GM12864 (cell line): ENCODE measurements around the gene ACVR1B.
A peak's percentile ranks its signal among the peaks of the same experiment; 100 is the strongest.

Experiments
- DNase-seq: peaks from one replicate; pipeline ENCODE4 v3.0.0-alpha.2; 2011; ENCODE audit warnings: low read depth
- H3K4me3 ChIP-seq: 2 replicates; pipeline ENCODE4 v1.5.1; 2011; ENCODE audit warnings: mild to moderate bottlenecking, low read depth, low read length, control low read depth
- TF ChIP-seq, protein P1 (sequence below): IDR thresholded peaks from 2 replicates; pipeline ENCODE4 v1.5.1; 2011; ENCODE audit warnings: low read depth, mild to moderate bottlenecking, moderate library complexity, low read length, control low read depth, inconsistent platforms; ENCODE audit errors: missing control alignments

Gene ACVR1B

DNA sequence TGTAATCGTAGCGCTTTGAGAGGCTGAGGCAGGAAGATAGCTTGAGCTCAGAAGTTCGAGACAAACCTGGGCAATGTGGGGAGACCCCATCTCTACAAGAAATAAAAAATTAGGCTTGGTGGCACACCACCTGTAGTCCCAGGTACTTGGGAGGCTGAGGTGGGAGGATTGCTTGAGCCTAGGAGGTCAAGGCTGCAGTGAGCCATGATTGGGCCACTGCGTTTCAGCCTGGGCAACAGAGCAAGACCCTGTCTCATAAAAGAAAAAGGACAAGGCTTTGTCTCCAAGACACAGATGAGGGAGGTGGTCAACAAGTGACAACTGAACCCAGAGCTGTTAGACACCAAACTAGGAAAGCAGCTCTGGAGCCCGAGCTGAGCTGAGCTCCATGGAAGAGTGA, 40.7 kb downstream of the ACVR1B start:
- TF ChIP-seq, protein P1, sequence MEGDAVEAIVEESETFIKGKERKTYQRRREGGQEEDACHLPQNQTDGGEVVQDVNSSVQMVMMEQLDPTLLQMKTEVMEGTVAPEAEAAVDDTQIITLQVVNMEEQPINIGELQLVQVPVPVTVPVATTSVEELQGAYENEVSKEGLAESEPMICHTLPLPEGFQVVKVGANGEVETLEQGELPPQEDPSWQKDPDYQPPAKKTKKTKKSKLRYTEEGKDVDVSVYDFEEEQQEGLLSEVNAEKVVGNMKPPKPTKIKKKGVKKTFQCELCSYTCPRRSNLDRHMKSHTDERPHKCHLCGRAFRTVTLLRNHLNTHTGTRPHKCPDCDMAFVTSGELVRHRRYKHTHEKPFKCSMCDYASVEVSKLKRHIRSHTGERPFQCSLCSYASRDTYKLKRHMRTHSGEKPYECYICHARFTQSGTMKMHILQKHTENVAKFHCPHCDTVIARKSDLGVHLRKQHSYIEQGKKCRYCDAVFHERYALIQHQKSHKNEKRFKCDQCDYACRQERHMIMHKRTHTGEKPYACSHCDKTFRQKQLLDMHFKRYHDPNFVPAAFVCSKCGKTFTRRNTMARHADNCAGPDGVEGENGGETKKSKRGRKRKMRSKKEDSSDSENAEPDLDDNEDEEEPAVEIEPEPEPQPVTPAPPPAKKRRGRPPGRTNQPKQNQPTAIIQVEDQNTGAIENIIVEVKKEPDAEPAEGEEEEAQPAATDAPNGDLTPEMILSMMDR, result no peak
- no peak for DNase-seq
- H3K4me3 ChIP-seq, result no peak overlapping the region

DNA sequence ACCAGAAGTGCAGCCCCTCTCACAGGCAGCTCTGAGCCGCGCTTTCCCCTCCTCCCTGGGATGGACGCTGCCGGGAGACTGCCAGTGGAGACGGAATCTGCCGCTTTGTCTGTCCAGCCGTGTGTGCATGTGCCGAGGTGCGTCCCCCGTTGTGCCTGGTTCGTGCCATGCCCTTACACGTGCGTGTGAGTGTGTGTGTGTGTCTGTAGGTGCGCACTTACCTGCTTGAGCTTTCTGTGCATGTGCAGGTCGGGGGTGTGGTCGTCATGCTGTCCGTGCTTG, 43.0 kb downstream of the ACVR1B start:
- no peak for DNase-seq
- H3K4me3 ChIP-seq, result no peak overlapping the region
- TF ChIP-seq, protein P1, result no peak

DNA sequence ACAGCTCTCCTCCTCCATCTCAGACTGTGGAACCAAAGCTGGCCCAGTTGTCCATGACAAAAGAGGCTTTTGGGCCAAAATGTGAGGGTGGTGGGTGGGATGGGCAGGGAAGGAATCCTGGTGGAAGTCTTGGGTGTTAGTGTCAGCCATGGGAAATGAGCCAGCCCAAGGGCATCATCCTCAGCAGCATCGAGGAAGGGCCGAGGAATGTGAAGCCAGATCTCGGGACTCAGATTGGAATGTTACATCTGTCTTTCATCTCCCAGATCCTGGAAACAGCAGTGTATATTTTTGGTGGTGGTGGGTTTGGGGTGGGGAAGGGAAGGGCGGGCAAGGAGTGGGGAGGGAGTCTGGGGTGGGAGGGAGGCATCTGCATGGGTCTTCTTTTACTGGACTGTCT, 43.5 kb downstream of the ACVR1B start:
- H3K4me3 ChIP-seq, result no peak overlapping the region
- TF ChIP-seq, protein P1, result no peak
- DNase-seq, result no peak

DNA sequence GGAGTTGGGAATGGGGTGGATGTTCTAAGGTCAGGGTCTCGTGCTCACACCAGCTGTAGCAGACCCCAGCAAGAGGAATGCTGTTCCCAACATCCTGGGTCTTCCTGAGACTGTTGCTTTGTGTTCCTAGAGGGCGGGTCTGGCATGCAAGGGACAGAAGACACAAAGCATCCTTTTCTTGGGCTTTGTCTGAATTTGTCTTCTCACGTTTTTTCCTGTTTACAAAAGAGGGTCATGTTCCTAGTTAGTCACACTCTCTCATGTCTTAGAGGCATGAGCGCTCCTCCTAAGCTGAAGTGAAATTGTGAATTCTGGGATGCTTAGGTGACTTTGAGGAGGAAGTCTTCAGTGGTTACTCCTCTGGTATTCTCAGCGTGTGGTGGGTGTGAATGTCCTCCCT, 45.6 kb downstream of the ACVR1B start:
- no peak for DNase-seq
- TF ChIP-seq, protein P1, result no peak
- no peak overlapping the region for H3K4me3 ChIP-seq

DNA sequence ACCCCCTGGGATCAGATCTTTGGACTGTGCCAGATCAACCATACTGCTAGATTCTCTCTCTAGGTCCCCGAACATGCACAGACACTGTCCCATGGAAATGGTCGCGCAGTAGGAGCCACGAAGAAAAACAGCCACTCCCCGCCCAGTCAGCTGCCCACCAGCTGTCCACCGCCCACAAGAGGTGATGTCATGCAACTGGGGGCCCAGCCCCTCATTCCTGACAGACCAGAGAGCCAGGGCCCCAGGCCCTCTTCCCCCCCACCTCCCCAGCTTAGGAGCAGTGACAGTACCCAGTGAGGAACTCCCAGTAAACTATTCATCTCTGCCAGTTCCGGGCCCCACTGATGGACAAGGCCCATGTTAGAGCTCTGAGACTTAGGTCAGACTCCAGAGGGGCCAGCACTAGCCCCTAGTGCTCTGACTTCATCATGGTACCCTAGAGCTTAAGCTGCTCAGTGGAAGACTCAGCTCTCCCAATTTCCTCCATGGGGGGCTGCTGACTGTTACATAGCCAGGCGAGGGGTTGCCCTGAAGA, 51.6 kb downstream of the ACVR1B start:
- TF ChIP-seq, protein P1, result no peak
- no peak for DNase-seq
- no peak overlapping the region for H3K4me3 ChIP-seq

DNA sequence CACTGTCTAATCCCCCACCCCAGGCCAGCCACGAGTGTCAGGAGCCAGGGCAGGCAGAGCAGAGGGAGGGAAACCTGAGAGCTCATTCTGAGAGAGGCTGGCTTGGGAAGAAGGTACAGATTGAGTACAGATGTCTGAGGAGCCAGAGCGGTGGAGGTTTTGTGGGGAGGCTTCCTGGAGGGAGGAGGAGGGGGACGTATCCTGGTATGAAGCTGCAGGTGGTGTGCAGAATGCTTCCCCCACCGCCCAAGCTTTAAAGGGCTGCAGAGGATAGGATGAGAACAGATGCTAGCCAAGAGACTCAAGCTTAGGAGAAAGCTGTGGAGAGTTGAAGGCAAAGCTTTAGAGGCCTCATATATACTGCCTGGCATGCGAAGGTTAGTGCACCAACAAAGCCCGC, 52.1 kb downstream of the ACVR1B start:
- DNase-seq, result no peak
- H3K4me3 ChIP-seq, result no peak overlapping the region
- TF ChIP-seq, protein P1, result no peak

DNA sequence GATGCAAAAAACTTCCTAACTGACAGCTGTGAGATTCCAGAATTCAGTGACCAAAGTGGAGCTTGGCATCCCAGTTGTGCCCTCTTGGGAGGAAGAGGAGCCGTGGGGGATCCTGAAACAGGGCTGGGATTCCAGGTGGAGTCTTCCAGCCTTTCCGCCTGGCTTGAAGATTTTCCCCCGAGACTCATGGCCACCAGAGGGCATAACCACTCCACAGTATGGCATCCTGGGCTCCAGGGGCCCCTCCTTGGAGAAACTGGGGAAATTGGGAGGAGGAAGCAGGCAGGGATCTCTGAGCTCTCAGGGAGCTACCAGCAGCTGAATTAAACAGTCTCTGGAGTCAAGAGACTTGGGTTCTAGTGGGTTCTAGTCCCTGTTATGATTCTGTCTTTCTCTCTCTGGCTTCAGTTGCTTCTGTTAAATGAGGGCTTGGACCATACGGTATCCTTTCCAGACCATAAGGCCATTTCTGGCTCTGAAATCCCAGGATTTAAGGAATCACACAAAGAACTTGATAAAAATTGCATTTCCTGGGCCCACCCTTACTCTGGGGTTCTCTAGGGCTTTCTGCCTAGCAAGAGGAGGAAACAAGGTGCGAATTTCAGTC, 52.6 kb downstream of the ACVR1B start:
- H3K4me3 ChIP-seq, result no peak overlapping the region
- TF ChIP-seq, protein P1, result peak; percentile 45
- DNase-seq, result no peak
